Keratinocyte (primary cell): ENCODE measurements around the gene SLC22A3.

Experiments
- CTCF ChIP-seq, 3 experiments: IDR thresholded peaks in 1 of 3; conservative IDR thresholded peaks in 1 of 3; optimal IDR thresholded peaks in 1 of 3; 2 replicates in 2 of 3; 3 replicates in 1 of 3; pipeline versions ENCODE3 to v1.5.1; 2011; ENCODE audit warnings: low read length in 3 of 3, mild to moderate bottlenecking in 3 of 3, moderate library complexity in 2 of 3, control low read depth in 1 of 3, inconsistent platforms in 1 of 3; ENCODE audit not compliant: insufficient read depth in 2 of 3; ENCODE audit errors: extremely low read depth in 1 of 3
- EZH2 ChIP-seq: IDR thresholded peaks from one replicate; pipeline ENCODE4 v1.6.1; 2012; ENCODE audit warnings: inconsistent platforms, mild to moderate bottlenecking, low read length, moderate library complexity

- TF ChIP-seq CTCF (optimal IDR thresholded peaks at IDR 0.05 in 1 of 3, IDR thresholded peaks at IDR 0.05 in 1 of 3, conservative IDR thresholded peaks at IDR 0.05 in 1 of 3; ENCODE audit: extremely low read depth in 1 of 3, insufficient read depth in 2 of 3, low read length in 3 of 3): no peak
- no peak for TF ChIP-seq EZH2
These were observed 94.0 kb downstream of the SLC22A3 start for GRCh38 chr6:160442151-160442550.
